Epithelial cell of proximal tubule (primary cell): ENCODE results near the gene GAGE12C. TPM values are rescaled to one million over a fixed set of nuclear protein-coding genes. Genes with fewer than 3 reads are reported as not detected.
"Not testable (repeated sequence)": the region's sequence is repeated elsewhere in the genome, so short reads cannot be mapped to it uniquely, and the experiment has no call there.

Experiments
- DNase-seq: peaks from one replicate; pipeline ENCODE4 v3.0.0-alpha.2; 2011; ENCODE audit warnings: low read depth
- H3K4me3 ChIP-seq: 2 replicates; pipeline ENCODE4 v1.5.1; 2011; ENCODE audit warnings: low read depth, mild to moderate bottlenecking, low read length
- total RNA-seq: library from RNA; depleted of rRNA; stranded (reverse); fragments of >200 nt; gene quantifications from 2 replicates; pipeline ENCODE4 v1.2.3, GENCODE V29; 2015

The GAGE12C gene, protein sequence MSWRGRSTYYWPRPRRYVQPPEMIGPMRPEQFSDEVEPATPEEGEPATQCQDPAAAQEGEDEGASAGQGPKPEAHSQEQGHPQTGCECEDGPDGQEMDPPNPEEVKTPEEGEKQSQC
- not detected in 2 replicates for total RNA-seq

DNA sequence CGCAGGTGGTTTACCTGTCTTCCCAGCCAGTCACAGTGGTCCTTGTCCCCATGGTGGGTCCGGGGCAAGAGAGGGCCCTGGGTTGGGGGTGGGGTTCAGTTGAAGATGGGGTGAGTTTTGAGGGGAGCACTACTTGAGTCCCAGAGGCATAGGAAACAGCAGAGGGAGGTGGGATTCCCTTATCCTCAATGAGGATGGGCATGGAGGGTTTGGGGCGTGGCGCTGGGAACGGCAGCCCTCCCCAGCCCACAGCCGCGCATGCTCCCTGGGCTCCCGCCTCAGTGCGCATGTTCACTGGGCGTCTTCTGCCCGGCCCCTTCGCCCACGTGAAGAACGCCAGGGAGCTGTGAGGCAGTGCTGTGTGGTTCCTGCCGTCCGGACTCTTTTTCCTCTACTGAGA is at the start of gene GAGE12C:
GAGE12C (plus strand) TSS at position 301 of the 400 bp plus-strand sequence. CDS start 1,155 bp downstream, outside the sequence.
- not testable (repeated sequence) for DNase-seq, H3K4me3 ChIP-seq

DNA sequence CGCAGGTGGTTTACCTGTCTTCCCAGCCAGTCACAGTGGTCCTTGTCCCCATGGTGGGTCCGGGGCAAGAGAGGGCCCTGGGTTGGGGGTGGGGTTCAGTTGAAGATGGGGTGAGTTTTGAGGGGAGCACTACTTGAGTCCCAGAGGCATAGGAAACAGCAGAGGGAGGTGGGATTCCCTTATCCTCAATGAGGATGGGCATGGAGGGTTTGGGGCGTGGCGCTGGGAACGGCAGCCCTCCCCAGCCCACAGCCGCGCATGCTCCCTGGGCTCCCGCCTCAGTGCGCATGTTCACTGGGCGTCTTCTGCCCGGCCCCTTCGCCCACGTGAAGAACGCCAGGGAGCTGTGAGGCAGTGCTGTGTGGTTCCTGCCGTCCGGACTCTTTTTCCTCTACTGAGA is 9.5 kb downstream of the GAGE12C start, which contains the start of gene GAGE12D:
GAGE12D (plus strand) TSS at position 301 of the 400 bp plus-strand sequence. CDS start 1,155 bp downstream, outside the sequence.
- DNase-seq, H3K4me3 ChIP-seq: not testable (repeated sequence)

DNA sequence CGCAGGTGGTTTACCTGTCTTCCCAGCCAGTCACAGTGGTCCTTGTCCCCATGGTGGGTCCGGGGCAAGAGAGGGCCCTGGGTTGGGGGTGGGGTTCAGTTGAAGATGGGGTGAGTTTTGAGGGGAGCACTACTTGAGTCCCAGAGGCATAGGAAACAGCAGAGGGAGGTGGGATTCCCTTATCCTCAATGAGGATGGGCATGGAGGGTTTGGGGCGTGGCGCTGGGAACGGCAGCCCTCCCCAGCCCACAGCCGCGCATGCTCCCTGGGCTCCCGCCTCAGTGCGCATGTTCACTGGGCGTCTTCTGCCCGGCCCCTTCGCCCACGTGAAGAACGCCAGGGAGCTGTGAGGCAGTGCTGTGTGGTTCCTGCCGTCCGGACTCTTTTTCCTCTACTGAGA is 19.0 kb downstream of the GAGE12C start, which contains the start of gene GAGE12E:
GAGE12E (plus strand) TSS at position 301 of the 400 bp plus-strand sequence. CDS start 1,155 bp downstream, outside the sequence.
- not testable (repeated sequence) for H3K4me3 ChIP-seq, DNase-seq

DNA sequence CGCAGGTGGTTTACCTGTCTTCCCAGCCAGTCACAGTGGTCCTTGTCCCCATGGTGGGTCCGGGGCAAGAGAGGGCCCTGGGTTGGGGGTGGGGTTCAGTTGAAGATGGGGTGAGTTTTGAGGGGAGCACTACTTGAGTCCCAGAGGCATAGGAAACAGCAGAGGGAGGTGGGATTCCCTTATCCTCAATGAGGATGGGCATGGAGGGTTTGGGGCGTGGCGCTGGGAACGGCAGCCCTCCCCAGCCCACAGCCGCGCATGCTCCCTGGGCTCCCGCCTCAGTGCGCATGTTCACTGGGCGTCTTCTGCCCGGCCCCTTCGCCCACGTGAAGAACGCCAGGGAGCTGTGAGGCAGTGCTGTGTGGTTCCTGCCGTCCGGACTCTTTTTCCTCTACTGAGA is 28.6 kb downstream of the GAGE12C start, which contains the start of gene GAGE12F:
GAGE12F (plus strand) TSS at position 301 of the 400 bp plus-strand sequence. CDS start 1,155 bp downstream, outside the sequence.
- not testable (repeated sequence) for DNase-seq

DNA sequence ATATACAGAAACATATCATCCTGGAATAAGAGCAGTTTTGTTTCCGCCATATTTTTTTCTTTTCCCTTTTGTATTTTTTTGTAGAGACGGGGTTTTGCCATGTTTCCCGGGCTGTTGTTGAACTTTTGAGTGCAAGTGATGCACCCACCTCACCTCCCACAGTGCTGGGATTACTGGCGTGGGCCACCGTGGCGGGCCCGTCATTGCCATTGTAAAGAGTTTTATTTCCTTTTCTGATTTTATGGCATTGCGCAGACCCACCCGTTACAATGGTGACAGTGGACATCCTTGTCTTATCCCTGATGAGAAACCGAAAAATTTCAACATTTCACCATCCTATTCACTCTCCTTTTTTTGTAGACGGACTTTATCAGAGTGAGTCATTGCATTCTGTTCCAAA is 36.8 kb downstream of the GAGE12C start:
- not testable (repeated sequence) for DNase-seq, H3K4me3 ChIP-seq

More for the DNA sequence above, 28.6 kb downstream of the GAGE12C start, which contains the start of gene GAGE12F:
- not testable (repeated sequence) for H3K4me3 ChIP-seq

DNA sequence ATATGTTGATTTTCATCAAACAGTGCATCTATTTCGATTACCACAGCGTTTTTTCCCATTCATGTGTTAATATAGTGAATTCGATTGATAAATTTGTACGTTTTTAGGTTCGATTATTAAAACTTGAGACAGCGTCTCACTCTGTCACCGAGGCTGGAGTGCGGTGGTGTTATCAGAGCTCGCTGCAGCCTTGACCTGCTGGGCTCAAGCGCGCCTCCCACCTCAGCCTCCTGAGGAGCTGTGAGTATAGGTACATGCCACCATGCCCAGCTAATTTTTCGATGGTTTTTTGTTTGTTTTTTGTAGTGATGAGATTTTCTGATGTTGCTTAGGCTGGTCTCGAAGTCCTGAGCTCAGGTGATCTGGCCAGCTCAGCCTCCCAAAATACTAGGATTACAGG is 37.2 kb downstream of the GAGE12C start:
- not testable (repeated sequence) for H3K4me3 ChIP-seq, DNase-seq

DNA sequence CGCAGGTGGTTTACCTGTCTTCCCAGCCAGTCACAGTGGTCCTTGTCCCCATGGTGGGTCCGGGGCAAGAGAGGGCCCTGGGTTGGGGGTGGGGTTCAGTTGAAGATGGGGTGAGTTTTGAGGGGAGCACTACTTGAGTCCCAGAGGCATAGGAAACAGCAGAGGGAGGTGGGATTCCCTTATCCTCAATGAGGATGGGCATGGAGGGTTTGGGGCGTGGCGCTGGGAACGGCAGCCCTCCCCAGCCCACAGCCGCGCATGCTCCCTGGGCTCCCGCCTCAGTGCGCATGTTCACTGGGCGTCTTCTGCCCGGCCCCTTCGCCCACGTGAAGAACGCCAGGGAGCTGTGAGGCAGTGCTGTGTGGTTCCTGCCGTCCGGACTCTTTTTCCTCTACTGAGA is 38.1 kb downstream of the GAGE12C start, which contains the start of gene GAGE12G:
GAGE12G (plus strand) TSS at position 301 of the 400 bp plus-strand sequence. CDS start 1,155 bp downstream, outside the sequence.
- H3K4me3 ChIP-seq, DNase-seq: not testable (repeated sequence)

DNA sequence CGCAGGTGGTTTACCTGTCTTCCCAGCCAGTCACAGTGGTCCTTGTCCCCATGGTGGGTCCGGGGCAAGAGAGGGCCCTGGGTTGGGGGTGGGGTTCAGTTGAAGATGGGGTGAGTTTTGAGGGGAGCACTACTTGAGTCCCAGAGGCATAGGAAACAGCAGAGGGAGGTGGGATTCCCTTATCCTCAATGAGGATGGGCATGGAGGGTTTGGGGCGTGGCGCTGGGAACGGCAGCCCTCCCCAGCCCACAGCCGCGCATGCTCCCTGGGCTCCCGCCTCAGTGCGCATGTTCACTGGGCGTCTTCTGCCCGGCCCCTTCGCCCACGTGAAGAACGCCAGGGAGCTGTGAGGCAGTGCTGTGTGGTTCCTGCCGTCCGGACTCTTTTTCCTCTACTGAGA is 47.7 kb downstream of the GAGE12C start, which contains the start of gene GAGE12H:
GAGE12H (plus strand) TSS at position 301 of the 400 bp plus-strand sequence. CDS start 1,155 bp downstream, outside the sequence.
- DNase-seq, H3K4me3 ChIP-seq: not testable (repeated sequence)

Other genes starting within 250 kb of the GAGE12C start
- not detected in 2 replicates for gene GAGE10, start 228.5 kb upstream of the GAGE12C start, total RNA-seq
- gene GAGE12J, start 210.1 kb upstream of the GAGE12C start, total RNA-seq: not detected in 2 replicates
- gene GAGE13, start 200.6 kb upstream of the GAGE12C start, total RNA-seq: not detected in 2 replicates
- not detected in 2 replicates for gene GAGE12D, start 9.6 kb downstream of the GAGE12C start, total RNA-seq
- gene GAGE12E, start 19.1 kb downstream of the GAGE12C start, total RNA-seq: not detected in 2 replicates
- gene GAGE12F, start 28.7 kb downstream of the GAGE12C start, total RNA-seq: not detected in 2 replicates
- not detected in 2 replicates for gene GAGE12G, start 38.2 kb downstream of the GAGE12C start, total RNA-seq
- not detected in 2 replicates for gene GAGE12H, start 47.8 kb downstream of the GAGE12C start, total RNA-seq
- gene GAGE2A, start 57.3 kb downstream of the GAGE12C start, total RNA-seq: not detected in 2 replicates
- not detected in 2 replicates for gene GAGE1, start 66.8 kb downstream of the GAGE12C start, total RNA-seq
- not detected in 2 replicates for gene PAGE1, start 163.8 kb downstream of the GAGE12C start, total RNA-seq